Mesendoderm (in vitro differentiated cells): ENCODE measurements around the gene EXO5.
"Not testable (repeated sequence)": the region's sequence is repeated elsewhere in the genome, so short reads cannot be mapped to it uniquely, and the experiment has no call there.

Experiments used
- DNase-seq: peaks from one replicate; pipeline ENCODE4 v3.0.0; 2013
- H2AK5ac ChIP-seq: 2 replicates; pipeline ENCODE4 v1.6.1; 2013; ENCODE audit warnings: low read length, inconsistent platforms
- H2BK120ac ChIP-seq: 2 replicates; pipeline ENCODE4 v1.6.1; 2013; ENCODE audit warnings: low read depth, mild to moderate bottlenecking, low read length, moderate library complexity, mixed read lengths
- H2BK15ac ChIP-seq: replicated peaks from 2 replicates; pipeline ENCODE4 v1.6.1; 2013; ENCODE audit warnings: low read depth, mild to moderate bottlenecking, moderate library complexity
- H2BK5ac ChIP-seq: 2 replicates; pipeline ENCODE4 v1.6.1; 2013; ENCODE audit warnings: low read length, inconsistent platforms
- H3K18ac ChIP-seq: 2 replicates; pipeline ENCODE4 v1.6.1; 2013; ENCODE audit warnings: mild to moderate bottlenecking, low read length, mixed read lengths
- H3K23ac ChIP-seq: one replicate; pipeline ENCODE4 v1.6.1; 2013; ENCODE audit warnings: low read length
- H3K27ac ChIP-seq: 2 replicates; pipeline ENCODE4 v1.5.1; 2013; ENCODE audit warnings: low read depth, mild to moderate bottlenecking, inconsistent platforms, low read length, moderate library complexity
- H3K27me3 ChIP-seq: 2 replicates; pipeline ENCODE4 v1.6.1; 2013; ENCODE audit warnings: low read length, control low read depth, mild to moderate bottlenecking, inconsistent platforms; ENCODE audit not compliant: insufficient read depth, poor library complexity
- H3K36me3 ChIP-seq: 2 replicates; pipeline ENCODE4 v1.6.1; 2013; ENCODE audit warnings: low read length, inconsistent platforms; ENCODE audit not compliant: control insufficient read depth, insufficient read depth
- H3K4ac ChIP-seq: one replicate; pipeline ENCODE4 v1.6.1; 2013; ENCODE audit warnings: low read depth, mild to moderate bottlenecking, low read length, moderate library complexity
- H3K4me1 ChIP-seq: 2 replicates; pipeline ENCODE4 v1.6.1; 2013; ENCODE audit warnings: low read depth, low read length, inconsistent platforms; ENCODE audit not compliant: control insufficient read depth
- H3K4me2 ChIP-seq: 2 replicates; pipeline ENCODE4 v1.6.1; 2013; ENCODE audit warnings: low read length
- H3K4me3 ChIP-seq: 2 replicates; pipeline ENCODE4 v1.5.1; 2013; ENCODE audit warnings: mild to moderate bottlenecking, low read length
- H3K56ac ChIP-seq: one replicate; pipeline ENCODE4 v1.6.1; 2013; ENCODE audit warnings: low read length
- H3K79me1 ChIP-seq: 2 replicates; pipeline ENCODE4 v1.6.1; 2013; ENCODE audit warnings: low read length, inconsistent platforms
- H3K79me2 ChIP-seq: 2 replicates; pipeline ENCODE4 v1.6.1; 2013; ENCODE audit warnings: mild to moderate bottlenecking, low read length; ENCODE audit not compliant: control insufficient read depth, insufficient read depth
- H3K9ac ChIP-seq: 2 replicates; pipeline ENCODE4 v1.6.1; 2013; ENCODE audit warnings: low read length, inconsistent platforms
- H4K5ac ChIP-seq: one replicate; pipeline ENCODE4 v1.6.1; 2013; ENCODE audit warnings: low read length
- H4K8ac ChIP-seq: one replicate; pipeline ENCODE4 v1.6.1; 2013; ENCODE audit warnings: low read depth, mild to moderate bottlenecking, control low read depth, low read length, moderate library complexity
- WGBS: extraction: QIAGEN DNeasy Blood & Tissue Kit; methylation state at CpG from one replicate; pipeline ENCODE4 v1.1.7; 2013; ENCODE audit warnings: low lambda C conversion rate, missing lambda C conversion rate; ENCODE audit not compliant: insufficient coverage; ENCODE audit errors: extremely low coverage; 5-methylcytosine and 5-hydroxymethylcytosine counted together

The EXO5 gene

GRCh38 chr1:40477678-40478053 lies 30.9 kb upstream of the EXO5 start:
- no peaks in the 10 kb centered on the region for H3K79me2 ChIP-seq
- H3K36me3 ChIP-seq, result no peaks in the 10 kb centered on the region
- no peak overlapping the region for H4K5ac ChIP-seq
- DNase-seq, result no peak
- H4K8ac ChIP-seq, result peak overlapping the region; percentile 60
- H3K4me1 ChIP-seq, result peaks cover 2% of the 10 kb centered on the region
- peak overlapping the region; percentile 95 for H3K18ac ChIP-seq
- no peak overlapping the region for H2BK120ac ChIP-seq
- no peak overlapping the region for H3K4ac ChIP-seq
- H3K4me2 ChIP-seq, result peak overlapping the region; percentile 89
- peak overlapping the region; percentile 92 for H3K56ac ChIP-seq
- no peaks in the 10 kb centered on the region for H3K79me1 ChIP-seq
- no peak overlapping the region for H3K27ac ChIP-seq
- H2BK15ac ChIP-seq, result no peak overlapping the region
- H2BK5ac ChIP-seq, result no peak overlapping the region
- H2AK5ac ChIP-seq, result no peak overlapping the region
- peak overlapping the region; percentile 84 for H3K9ac ChIP-seq
- H3K4me3 ChIP-seq, result peak overlapping the region; percentile 75
- H3K27me3 ChIP-seq, result no peaks in the 10 kb centered on the region
- no CpG with 5 or more reads among the region's 17 CpGs for WGBS
- H3K23ac ChIP-seq, result peak overlapping the region; percentile 29

GRCh38 chr1:40478276-40478675 lies 30.3 kb upstream of the EXO5 start:
- no CpG with 5 or more reads among the region's 2 CpGs for WGBS
- H3K23ac ChIP-seq, result no peak overlapping the region
- H2BK15ac ChIP-seq, result no peak overlapping the region
- H2AK5ac ChIP-seq, result no peak overlapping the region
- H3K4me2 ChIP-seq, result no peak overlapping the region
- H3K9ac ChIP-seq, result no peak overlapping the region
- no peak overlapping the region for H3K4ac ChIP-seq
- no peaks in the 10 kb centered on the region for H3K36me3 ChIP-seq
- no peak overlapping the region for H3K56ac ChIP-seq
- no peak overlapping the region for H4K8ac ChIP-seq
- no peaks in the 10 kb centered on the region for H3K27me3 ChIP-seq
- H4K5ac ChIP-seq, result no peak overlapping the region
- no peak overlapping the region for H3K27ac ChIP-seq
- no peak for DNase-seq
- peaks cover 2% of the 10 kb centered on the region for H3K4me1 ChIP-seq
- H3K4me3 ChIP-seq, result no peak overlapping the region
- no peaks in the 10 kb centered on the region for H3K79me2 ChIP-seq
- no peak overlapping the region for H2BK5ac ChIP-seq
- no peak overlapping the region for H3K18ac ChIP-seq
- H3K79me1 ChIP-seq, result no peaks in the 10 kb centered on the region
- H2BK120ac ChIP-seq, result no peak overlapping the region

- DNase-seq, result no peak
- no peak overlapping the region for H3K23ac ChIP-seq
- no peak overlapping the region for H2BK5ac ChIP-seq
- no peak overlapping the region for H3K9ac ChIP-seq
- H3K4me2 ChIP-seq, result no peak overlapping the region
- H3K4ac ChIP-seq, result no peak overlapping the region
- H3K27ac ChIP-seq, result no peak overlapping the region
- no CpG with 5 or more reads among the region's 4 CpGs for WGBS
- H3K18ac ChIP-seq, result no peak overlapping the region
- no peak overlapping the region for H2BK15ac ChIP-seq
- H2BK120ac ChIP-seq, result no peak overlapping the region
- H3K79me2 ChIP-seq, result no peaks in the 10 kb centered on the region
- H2AK5ac ChIP-seq, result no peak overlapping the region
- H3K79me1 ChIP-seq, result no peaks in the 10 kb centered on the region
- H3K27me3 ChIP-seq, result no peaks in the 10 kb centered on the region
- peaks cover 2% of the 10 kb centered on the region for H3K4me1 ChIP-seq
- H4K5ac ChIP-seq, result no peak overlapping the region
- no peak overlapping the region for H3K56ac ChIP-seq
- no peak overlapping the region for H4K8ac ChIP-seq
- H3K36me3 ChIP-seq, result no peaks in the 10 kb centered on the region
- no peak overlapping the region for H3K4me3 ChIP-seq
Observed at GRCh38 chr1:40479156-40479555, 29.4 kb upstream of the EXO5 start.

GRCh38 chr1:40495315-40495903 lies 13.2 kb upstream of the EXO5 start:
- no CpG with 5 or more reads among the region's 4 CpGs for WGBS
- Histone ChIP-seq H3K18ac (no peak overlapping the region), H3K4ac (no peak overlapping the region), H3K27ac (no peak overlapping the region), H2BK15ac (no peak overlapping the region), H3K79me2 (no peaks in the 10 kb centered on the region), H3K9ac (no peak overlapping the region), H4K8ac (no peak overlapping the region), H3K56ac (no peak overlapping the region), H3K4me3 (no peak overlapping the region), H4K5ac (no peak overlapping the region), H3K23ac (no peak overlapping the region), H2AK5ac (no peak overlapping the region), H3K36me3 (no peaks in the 10 kb centered on the region), H3K4me2 (no peak overlapping the region), H2BK5ac (no peak overlapping the region), H3K27me3 (no peaks in the 10 kb centered on the region), H3K79me1 (no peaks in the 10 kb centered on the region), H2BK120ac (no peak overlapping the region), H3K4me1 (no peaks in the 10 kb centered on the region)
- DNase-seq, result peak; percentile 27

- WGBS, result no CpG with 5 or more reads among the region's 4 CpGs
- not testable (repeated sequence) for H3K4me2 ChIP-seq
Observed at GRCh38 chr1:40502651-40503050, 5.9 kb upstream of the EXO5 start.

GRCh38 chr1:40507973-40508372 lies 594 bp upstream of the EXO5 start:
- Histone ChIP-seq H3K27ac (no peak overlapping the region), H4K8ac (no peak overlapping the region), H3K4ac (peak overlapping the region; percentile 63), H3K56ac (peak overlapping the region; percentile 94), H2BK120ac (no peak overlapping the region), H3K27me3 (no peaks in the 10 kb centered on the region), H3K18ac (no peak overlapping the region), H3K4me1 (no peaks in the 10 kb centered on the region), H3K23ac (no peak overlapping the region), H3K9ac (peak overlapping the region; percentile 92), H4K5ac (no peak overlapping the region), H2BK5ac (no peak overlapping the region), H3K36me3 (no peaks in the 10 kb centered on the region), H3K4me3 (peak overlapping the region; percentile 84), H2AK5ac (no peak overlapping the region), H3K79me1 (no peaks in the 10 kb centered on the region), H3K4me2 (peak overlapping the region; percentile 30), H2BK15ac (no peak overlapping the region), H3K79me2 (no peaks in the 10 kb centered on the region)
- WGBS, result no CpG with 5 or more reads among the region's 6 CpGs
- DNase-seq, result no peak

More at GRCh38 chr1:40502651-40503050, 5.9 kb upstream of the EXO5 start:
- H3K4me1 ChIP-seq, H3K56ac ChIP-seq, H3K79me2 ChIP-seq, H3K18ac ChIP-seq, H2BK5ac ChIP-seq, DNase-seq, H3K27me3 ChIP-seq, H3K36me3 ChIP-seq, H4K8ac ChIP-seq, H2BK120ac ChIP-seq, H3K23ac ChIP-seq, H2AK5ac ChIP-seq, H3K4me3 ChIP-seq, H2BK15ac ChIP-seq, H4K5ac ChIP-seq, H3K27ac ChIP-seq, H3K79me1 ChIP-seq, H3K9ac ChIP-seq, H3K4ac ChIP-seq: not testable (repeated sequence)
